Duodenal mucosa (tissue), 2 donors: ENCODE data around the gene DPP8.
A peak's percentile ranks its signal among the peaks of the same experiment; 100 is the strongest.

Source experiments
- H3K27ac ChIP-seq: one replicate; pipeline ENCODE4 v1.7.0; 2013; ENCODE audit warnings: low read depth, low read length
- H3K27me3 ChIP-seq, 2 donors: one replicate each; pipeline ENCODE4 v1.7.0; 2013; ENCODE audit warnings: low read length in 2 of 2, control low read depth in 1 of 2; ENCODE audit not compliant: insufficient read depth in 2 of 2, control insufficient read depth in 1 of 2
- H3K36me3 ChIP-seq, 2 donors: one replicate each; pipeline ENCODE4 v1.7.0; 2013; ENCODE audit warnings: low read length in 2 of 2, control low read depth in 1 of 2; ENCODE audit not compliant: insufficient read depth in 2 of 2, control insufficient read depth in 1 of 2
- H3K4me1 ChIP-seq, 2 donors: one replicate each; pipeline ENCODE4 v1.7.0; 2013; ENCODE audit warnings: low read length in 2 of 2, control low read depth in 1 of 2; ENCODE audit not compliant: insufficient read depth in 2 of 2, control insufficient read depth in 1 of 2
- H3K4me3 ChIP-seq, 2 donors: one replicate each; pipeline ENCODE4 v1.7.0; 2013; ENCODE audit warnings: low read length in 2 of 2, low read depth in 1 of 2
- H3K9ac ChIP-seq, 2 donors: one replicate each; pipeline ENCODE4 v1.7.0; 2013; ENCODE audit warnings: low read length in 2 of 2, low read depth in 1 of 2
- H3K9me3 ChIP-seq, 2 donors: one replicate each; pipeline ENCODE4 v1.7.0; 2013; ENCODE audit warnings: low read length in 2 of 2, control low read depth in 1 of 2; ENCODE audit not compliant: control insufficient read depth in 1 of 2

The DPP8 gene

GRCh38 chr15:65528461-65529060 is 11.1 kb upstream of the DPP8 start:
- no peak overlapping the region for H3K4me3 ChIP-seq
- no peak overlapping the region for H3K9ac ChIP-seq
- no peaks in the 10 kb centered on the region for H3K36me3 ChIP-seq
- H3K9me3 ChIP-seq: no peaks in the 10 kb centered on the region
- H3K27ac ChIP-seq: no peak overlapping the region
- peaks cover 13 to 14% of the 10 kb centered on the region in 2 donors for H3K4me1 ChIP-seq
- H3K27me3 ChIP-seq: no peaks in the 10 kb centered on the region

DNA sequence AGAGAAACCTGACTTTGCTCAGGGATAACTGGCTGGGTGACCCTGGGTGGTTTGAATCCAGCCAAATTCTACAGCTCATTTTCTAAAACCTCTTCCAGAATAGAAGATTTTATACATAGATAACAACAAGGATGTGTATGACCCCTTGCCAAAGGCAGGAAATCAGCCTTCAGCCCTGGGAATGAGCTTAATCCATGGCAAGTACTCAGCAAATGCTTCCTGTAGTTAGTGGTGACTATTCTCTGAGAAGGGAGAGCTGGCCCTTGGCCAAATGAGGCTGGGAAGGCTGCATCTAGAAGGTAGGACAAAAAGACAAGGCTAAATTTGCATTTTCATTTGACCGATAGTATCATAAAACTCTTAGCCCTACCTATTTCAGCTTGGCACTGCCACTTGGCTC is 8.1 kb upstream of the DPP8 start:
- Histone ChIP-seq H3K27ac (no peak overlapping the region), H3K9me3 (no peaks in the 10 kb centered on the region), H3K4me3 (no peak overlapping the region), H3K4me1 (no peaks in the 10 kb centered on the region), H3K9ac (no peak overlapping the region), H3K36me3 (no peaks in the 10 kb centered on the region), H3K27me3 (no peaks in the 10 kb centered on the region)

DNA sequence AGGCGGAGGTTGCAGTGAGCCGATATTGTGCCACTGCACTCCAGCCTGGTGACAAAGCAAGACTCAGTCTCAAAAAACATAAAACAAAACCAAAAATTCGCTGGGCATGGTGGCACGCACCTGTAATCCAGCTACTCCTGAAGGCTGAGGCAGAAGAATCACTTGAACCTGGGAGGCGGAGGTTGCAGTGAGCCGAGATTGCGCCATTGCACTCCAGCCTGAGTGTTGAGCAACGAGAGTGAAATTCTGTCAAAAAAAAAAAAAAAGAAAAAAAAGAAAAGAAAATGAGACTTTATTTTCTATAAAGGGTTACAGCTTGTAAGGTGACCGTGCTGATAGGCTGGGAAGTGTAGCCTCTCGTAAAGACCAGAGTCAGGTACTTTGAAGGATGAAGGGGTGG is 6.7 kb upstream of the DPP8 start:
- no peaks in the 10 kb centered on the region for H3K27me3 ChIP-seq
- no peaks in the 10 kb centered on the region for H3K9me3 ChIP-seq
- no peak overlapping the region for H3K9ac ChIP-seq
- H3K4me3 ChIP-seq: no peak overlapping the region
- no peaks in the 10 kb centered on the region for H3K4me1 ChIP-seq
- no peak overlapping the region for H3K27ac ChIP-seq
- no peaks in the 10 kb centered on the region for H3K36me3 ChIP-seq

DNA sequence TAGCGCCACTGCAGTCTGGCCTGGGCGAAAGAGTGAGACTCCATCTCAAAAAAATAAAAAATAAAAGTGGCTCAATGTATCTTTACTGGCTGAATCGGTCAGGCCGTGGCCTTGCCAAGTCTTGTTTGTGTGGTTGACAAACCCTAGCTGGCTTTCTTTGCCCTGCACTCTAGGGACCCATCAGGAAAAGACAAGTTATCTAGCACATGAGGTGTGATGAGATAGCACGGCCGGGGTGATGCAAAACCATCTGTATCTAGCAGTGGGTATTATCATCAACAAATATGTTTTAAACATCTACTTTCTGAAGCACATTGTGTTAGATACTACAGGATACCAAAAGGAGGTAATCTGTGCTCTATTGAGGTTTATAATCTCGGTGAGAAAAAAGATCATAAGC is 3.9 kb upstream of the DPP8 start:
- Histone ChIP-seq H3K27ac (no peak overlapping the region), H3K9me3 (no peaks in the 10 kb centered on the region), H3K4me3 (no peak overlapping the region), H3K36me3 (no peaks in the 10 kb centered on the region), H3K9ac (no peak overlapping the region), H3K27me3 (no peaks in the 10 kb centered on the region), H3K4me1 (peaks cover 4 to 7% of the 10 kb centered on the region in 2 donors)

DNA sequence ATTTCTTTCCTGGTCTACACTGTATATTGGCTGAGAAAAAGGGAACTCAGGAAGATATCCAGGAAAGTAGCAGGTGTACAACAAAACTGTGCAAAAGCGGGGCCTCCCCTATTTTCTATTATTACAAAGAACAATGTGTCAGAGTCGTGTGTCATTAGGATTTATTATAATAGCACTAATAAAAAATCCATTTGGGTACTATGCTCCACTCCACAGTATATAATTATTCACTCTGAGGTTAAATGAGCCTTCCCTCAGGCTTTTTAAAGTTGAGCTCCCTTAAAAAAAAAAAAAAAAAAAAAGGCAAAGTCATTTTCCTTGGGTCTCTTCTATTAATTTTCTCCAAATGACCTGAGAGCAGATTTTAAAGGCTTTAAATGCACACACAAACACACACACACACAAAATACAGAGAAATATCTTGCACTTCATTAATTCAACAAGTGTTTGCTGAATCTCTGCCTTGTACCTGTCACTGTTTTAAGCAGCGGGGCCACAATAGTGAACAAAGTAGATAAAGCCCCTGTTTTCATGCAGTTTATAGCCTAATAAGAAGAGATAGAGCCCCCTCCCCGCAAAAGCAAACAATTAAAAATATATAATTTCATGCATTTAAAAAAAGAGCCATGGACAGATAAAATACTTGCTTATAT is 1.3 kb upstream of the DPP8 start:
- no peak overlapping the region for H3K9ac ChIP-seq
- H3K9me3 ChIP-seq: no peaks in the 10 kb centered on the region
- H3K36me3 ChIP-seq: peaks cover 0 to 9% of the 10 kb centered on the region in 2 donors
- H3K4me1 ChIP-seq: peaks cover 23 to 30% of the 10 kb centered on the region in 2 donors
- H3K4me3 ChIP-seq: no peak overlapping the region
- no peaks in the 10 kb centered on the region for H3K27me3 ChIP-seq
- no peak overlapping the region for H3K27ac ChIP-seq

DNA sequence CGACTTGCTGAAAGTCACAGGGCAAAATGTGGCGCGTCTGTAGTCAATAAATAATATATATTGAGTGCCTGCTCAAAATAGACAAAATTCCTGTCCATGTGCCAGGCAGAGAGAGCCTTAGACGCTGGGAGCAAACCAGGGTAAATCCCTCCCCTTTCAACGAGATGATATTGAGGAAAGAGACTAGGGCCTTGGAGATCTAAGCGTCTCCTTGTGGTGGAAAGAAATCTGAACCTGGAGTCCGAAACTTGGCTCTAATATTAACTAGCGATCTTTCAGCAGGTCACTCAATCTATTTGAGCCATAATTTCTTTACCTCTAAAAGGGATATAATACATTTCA is 348 bp upstream of the DPP8 start:
- no peak overlapping the region for H3K9ac ChIP-seq

GRCh38 chr15:65512807-65513416 is 4.6 kb downstream of the DPP8 start:
- Histone ChIP-seq H3K4me3 (no peak overlapping the region), H3K4me1 (peaks cover 23 to 35% of the 10 kb centered on the region in 2 donors)

More for the DNA sequence above, 348 bp upstream of the DPP8 start:
- no peaks in the 10 kb centered on the region for H3K9me3 ChIP-seq
- peak overlapping the region; percentile 84 to 98 for H3K4me3 ChIP-seq
- H3K27me3 ChIP-seq: no peaks in the 10 kb centered on the region
- peaks cover 0 to 11% of the 10 kb centered on the region in 2 donors for H3K36me3 ChIP-seq
- H3K27ac ChIP-seq: no peak overlapping the region
- peaks cover 23 to 35% of the 10 kb centered on the region in 2 donors for H3K4me1 ChIP-seq

DNA sequence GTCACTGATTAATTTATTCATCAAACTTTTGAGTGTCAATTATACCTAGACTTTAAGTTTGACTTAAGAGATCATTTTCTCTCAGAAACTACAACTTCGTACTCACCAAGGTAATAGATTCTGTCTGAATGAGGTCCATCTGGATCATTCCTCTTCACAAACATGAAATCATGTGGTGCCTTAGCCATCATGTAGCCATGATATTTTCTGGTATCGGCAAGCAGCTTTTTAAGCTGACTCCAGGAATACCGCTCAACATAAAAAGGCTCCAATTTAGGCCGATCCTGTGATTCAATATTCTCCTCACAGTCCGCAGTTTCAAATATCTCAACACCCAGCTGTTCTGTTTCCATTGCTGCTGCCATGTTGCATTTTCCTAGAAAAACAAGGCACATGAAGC is 5.3 kb downstream of the DPP8 start:
- no peak overlapping the region for H3K9ac ChIP-seq
- no peaks in the 10 kb centered on the region for H3K9me3 ChIP-seq
- peaks cover 5 to 43% of the 10 kb centered on the region in 2 donors for H3K36me3 ChIP-seq
- no peak overlapping the region for H3K4me3 ChIP-seq
- H3K4me1 ChIP-seq: peaks cover 23 to 32% of the 10 kb centered on the region in 2 donors
- H3K27ac ChIP-seq: no peak overlapping the region
- H3K27me3 ChIP-seq: no peaks in the 10 kb centered on the region

More at GRCh38 chr15:65512807-65513416, 4.6 kb downstream of the DPP8 start:
- H3K9me3 ChIP-seq: no peaks in the 10 kb centered on the region
- no peaks in the 10 kb centered on the region for H3K27me3 ChIP-seq
- H3K36me3 ChIP-seq: peaks cover 5 to 43% of the 10 kb centered on the region in 2 donors
- H3K9ac ChIP-seq: no peak overlapping the region
- no peak overlapping the region for H3K27ac ChIP-seq

DNA sequence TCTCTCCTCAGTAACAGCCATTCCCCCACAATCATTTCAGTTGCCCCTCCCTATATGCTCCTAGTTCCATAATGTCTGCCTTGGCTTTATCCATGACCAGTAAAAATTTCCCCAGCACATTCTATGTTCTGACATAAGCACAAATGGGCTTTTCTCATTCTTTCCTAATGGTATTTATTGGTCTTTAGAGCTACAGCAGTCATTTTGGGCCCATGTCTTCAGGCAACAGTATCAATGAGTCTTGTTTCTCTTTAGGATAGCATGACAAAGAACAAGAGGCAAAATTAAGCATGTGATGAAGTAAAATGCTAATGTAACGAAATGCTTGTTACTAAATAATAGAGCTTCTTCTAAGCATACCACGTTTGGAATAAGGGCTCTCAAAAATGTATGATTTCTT is 8.2 kb downstream of the DPP8 start:
- Histone ChIP-seq H3K27ac (no peak overlapping the region), H3K9me3 (no peaks in the 10 kb centered on the region), H3K27me3 (no peaks in the 10 kb centered on the region), H3K4me3 (no peak overlapping the region), H3K9ac (no peak overlapping the region), H3K4me1 (peaks cover 5 to 11% of the 10 kb centered on the region in 2 donors), H3K36me3 (peaks cover 10 to 48% of the 10 kb centered on the region in 2 donors)

DNA sequence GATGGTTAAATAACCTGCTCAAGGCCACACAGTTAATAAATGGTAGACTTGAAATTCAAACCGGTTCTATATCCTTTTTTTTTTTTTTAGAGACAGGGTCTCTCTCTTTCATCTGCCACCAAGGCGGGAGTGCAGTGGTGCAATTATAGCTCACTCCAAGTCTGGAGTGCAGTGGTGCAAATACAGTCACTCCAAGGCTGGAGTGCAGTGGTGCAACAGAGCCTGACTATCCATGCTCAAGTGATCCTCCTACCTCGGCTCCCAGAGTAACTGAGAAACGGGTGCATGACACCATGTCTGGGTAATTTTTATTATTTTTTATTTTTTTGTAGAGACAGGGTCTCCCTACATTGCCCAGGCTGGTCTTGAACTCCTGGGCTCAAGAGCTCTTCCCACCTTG is 23.4 kb downstream of the DPP8 start:
- no peak overlapping the region for H3K9ac ChIP-seq
- H3K27me3 ChIP-seq: no peaks in the 10 kb centered on the region
- no peak overlapping the region for H3K4me3 ChIP-seq
- no peaks in the 10 kb centered on the region for H3K4me1 ChIP-seq
- H3K36me3 ChIP-seq: peaks cover 15 to 65% of the 10 kb centered on the region in 2 donors
- H3K27ac ChIP-seq: no peak overlapping the region
- H3K9me3 ChIP-seq: no peaks in the 10 kb centered on the region
